Measurements from ENCODE around the gene IL24. TPM values are rescaled to one million over a fixed set of nuclear protein-coding genes. Genes with fewer than 3 reads are reported as not detected.

Gene IL24
- total and polyA plus RNA-seq, 10 of the 15 experiments (the other 5 are each of a cell fraction or from before 2014, with no cell fraction given), result 0.05 to 19.8 (median 0.35) TPM; not detected in 1

- no peak overlapping the region for H2AFZ ChIP-seq (ENCODE audit: control insufficient read depth, low read depth, low read length)
- no peak for DNase-seq (ENCODE audit: low read depth, low spot score)
- no peak overlapping the region for H3K9ac ChIP-seq (ENCODE audit: control insufficient read depth, insufficient read depth, low read length)
- H3K27me3 ChIP-seq (replicated peaks in 1 of 2; ENCODE audit: control insufficient read depth in 2 of 2, insufficient read depth in 2 of 2, low read length in 1 of 2), result no peaks in the 10 kb centered on the region; a peak in 1 of 4 replicates
- no peak overlapping the region for H3K4me2 ChIP-seq (ENCODE audit: control insufficient read depth, insufficient read depth)
- H3K79me2 ChIP-seq (ENCODE audit: control insufficient read depth, insufficient read depth, low read length), result no peaks in the 10 kb centered on the region
- H3K27ac ChIP-seq (ENCODE audit: control insufficient read depth, insufficient read depth), result no peak overlapping the region
- CTCF ChIA-PET, result interaction anchor here (0.9 to 6.8 kb wide), 7 partner anchors 9 to 126 kb away, joined by 3 to 52 read pairs (median 5); partner anchors contain the start of gene IL20
- no TSS peak for BruUV-seq (replicated peaks)
- SMC1A ChIA-PET (ENCODE audit: uncharacterized antibody, unreplicated experiment), result interaction anchor here (0.8 to 1.5 kb wide), 5 partner anchors 11 to 80 kb away, joined by 3 to 4 read pairs (median 3); no protein-coding TSS in a partner anchor
- no peaks in the 10 kb centered on the region; the same call in 1 of the 3 replicates for H3K9me3 ChIP-seq (replicated peaks; ENCODE audit: control insufficient read depth, insufficient read depth, low read length)
- intact Hi-C loops (cut with micrococcal nuclease; ENCODE audit: unreplicated experiment) (loop anchor here (2.0 kb wide), 1 partner anchor 127 kb away; no protein-coding TSS in a partner anchor), in situ Hi-C loops (cut with MboI) (no loop called here)
- FAIRE-seq, result no peak
- no peak for ATAC-seq
- POLR2A ChIA-PET, result no interaction called here
- RAD21 ChIA-PET (ENCODE audit: unreplicated experiment), result interaction anchor here (1.4 kb wide), 1 partner anchor 57 kb away, joined by 5 read pairs; no protein-coding TSS in a partner anchor
- WGBS (ENCODE audit: insufficient coverage, insufficient replicate concordance, low lambda C conversion rate, missing lambda C conversion rate), result 76% methylated on average over 2 of the region's 2 CpGs
- no peaks in the 10 kb centered on the region for H4K20me1 ChIP-seq (ENCODE audit: control insufficient read depth, insufficient read depth)
- no peaks in the 10 kb centered on the region for H3K4me1 ChIP-seq (ENCODE audit: control insufficient read depth, insufficient read depth, low read length)
- no peak overlapping the region for H3K4me3 ChIP-seq
- H3K36me3 ChIP-seq (ENCODE audit: control insufficient read depth in 2 of 2, insufficient read depth in 2 of 2, low read length in 1 of 2), result no peaks in the 10 kb centered on the region
- no peak for TF ChIP-seq MXI1 (IDR thresholded peaks at IDR 0.05; ENCODE audit: low read depth, low read length)
- TF ChIP-seq ZBTB40 (IDR thresholded peaks at IDR 0.05; ENCODE audit: borderline replicate concordance), result no peak
Measured at GRCh38 chr1:206855859-206856258, 41.4 kb upstream of the IL24 start.
